ENCODE results near the gene MYRIP.

The MYRIP gene

DNA sequence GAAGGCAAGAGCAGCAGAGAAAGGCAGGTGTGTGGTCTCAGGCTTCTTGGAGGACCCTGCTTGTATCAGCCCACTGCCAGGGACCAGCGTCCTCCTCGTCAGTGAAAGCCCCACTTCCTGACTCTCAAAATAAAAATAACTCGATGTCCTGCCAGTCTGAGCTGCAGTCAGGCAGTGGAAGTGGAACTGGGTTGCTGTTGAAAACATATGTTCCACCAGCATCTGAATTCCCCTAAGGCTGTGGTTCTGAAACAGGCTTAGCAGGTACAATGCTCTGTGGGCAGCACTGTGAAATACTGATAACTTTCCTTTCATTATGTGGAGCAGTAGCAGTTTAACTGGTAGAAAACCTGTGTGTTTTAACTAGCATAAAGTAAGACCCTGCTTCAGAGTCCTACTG is 378.5 kb downstream of the MYRIP start:
- no peaks in the 10 kb centered on the region for H3K9me3 ChIP-seq (ENCODE audit: low read length)
- H3K27ac ChIP-seq (ENCODE audit: low read depth, low read length, poor library complexity, severe bottlenecking): no peak overlapping the region
- no peak for TF ChIP-seq EZH2 (IDR thresholded peaks at IDR 0.05; ENCODE audit: borderline replicate concordance, low read length)
- TF ChIP-seq, protein P1, sequence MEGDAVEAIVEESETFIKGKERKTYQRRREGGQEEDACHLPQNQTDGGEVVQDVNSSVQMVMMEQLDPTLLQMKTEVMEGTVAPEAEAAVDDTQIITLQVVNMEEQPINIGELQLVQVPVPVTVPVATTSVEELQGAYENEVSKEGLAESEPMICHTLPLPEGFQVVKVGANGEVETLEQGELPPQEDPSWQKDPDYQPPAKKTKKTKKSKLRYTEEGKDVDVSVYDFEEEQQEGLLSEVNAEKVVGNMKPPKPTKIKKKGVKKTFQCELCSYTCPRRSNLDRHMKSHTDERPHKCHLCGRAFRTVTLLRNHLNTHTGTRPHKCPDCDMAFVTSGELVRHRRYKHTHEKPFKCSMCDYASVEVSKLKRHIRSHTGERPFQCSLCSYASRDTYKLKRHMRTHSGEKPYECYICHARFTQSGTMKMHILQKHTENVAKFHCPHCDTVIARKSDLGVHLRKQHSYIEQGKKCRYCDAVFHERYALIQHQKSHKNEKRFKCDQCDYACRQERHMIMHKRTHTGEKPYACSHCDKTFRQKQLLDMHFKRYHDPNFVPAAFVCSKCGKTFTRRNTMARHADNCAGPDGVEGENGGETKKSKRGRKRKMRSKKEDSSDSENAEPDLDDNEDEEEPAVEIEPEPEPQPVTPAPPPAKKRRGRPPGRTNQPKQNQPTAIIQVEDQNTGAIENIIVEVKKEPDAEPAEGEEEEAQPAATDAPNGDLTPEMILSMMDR (IDR thresholded peaks at IDR 0.05; ENCODE audit: low read length): no peak
- no peaks in the 10 kb centered on the region for H3K4me1 ChIP-seq (ENCODE audit: insufficient read depth, low read length, severe bottlenecking)
- H3K36me3 ChIP-seq (ENCODE audit: insufficient read depth, low read length): no peaks in the 10 kb centered on the region
- no peaks in the 10 kb centered on the region for H4K20me1 ChIP-seq (ENCODE audit: insufficient read depth, low read length)
- H3K4me3 ChIP-seq (ENCODE audit: low read depth, low read length, poor library complexity, severe bottlenecking): no peak overlapping the region
- H2AFZ ChIP-seq (ENCODE audit: low read length): no peak overlapping the region
- no peaks in the 10 kb centered on the region for H3F3A ChIP-seq (ENCODE audit: insufficient read depth, low read length)
- no peaks in the 10 kb centered on the region for H3K9me2 ChIP-seq (ENCODE audit: low read depth, low read length)
- H3K4me2 ChIP-seq (ENCODE audit: low read length): no peak overlapping the region
- no peaks in the 10 kb centered on the region for H3K27me3 ChIP-seq (ENCODE audit: insufficient read depth, low read length)
- no peaks in the 10 kb centered on the region for H3K79me2 ChIP-seq (ENCODE audit: insufficient read depth, low read length)
- no peak overlapping the region for H3K9ac ChIP-seq (ENCODE audit: low read length)

DNA sequence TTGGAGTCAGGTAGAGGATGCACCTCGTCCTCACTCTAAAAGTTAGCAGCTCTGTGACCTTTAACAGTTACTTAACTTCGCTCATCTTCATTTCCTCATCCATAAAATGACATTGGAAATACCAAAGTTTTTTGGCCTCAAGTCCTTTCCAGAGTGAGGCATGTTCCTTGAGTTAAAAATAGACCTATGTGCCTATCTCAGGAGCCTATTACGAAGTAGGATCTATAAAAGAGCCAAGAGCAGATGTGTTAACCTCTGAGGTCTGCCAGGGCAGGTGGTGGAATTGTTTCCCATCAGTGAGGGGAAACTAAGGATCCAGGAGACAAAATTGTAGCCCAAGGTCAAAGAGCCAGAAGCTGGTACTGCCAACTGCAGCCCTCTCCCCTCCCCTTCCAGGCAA is 379.7 kb downstream of the MYRIP start:
- no peaks in the 10 kb centered on the region for H3K27me3 ChIP-seq (ENCODE audit: insufficient read depth, low read length)
- H3K4me3 ChIP-seq (ENCODE audit: low read depth, low read length, poor library complexity, severe bottlenecking): no peak overlapping the region
- H3K9ac ChIP-seq (ENCODE audit: low read length): no peak overlapping the region
- no peak for TF ChIP-seq EZH2 (IDR thresholded peaks at IDR 0.05; ENCODE audit: borderline replicate concordance, low read length)
- TF ChIP-seq, protein P1 (IDR thresholded peaks at IDR 0.05; ENCODE audit: low read length): no peak
- H4K20me1 ChIP-seq (ENCODE audit: insufficient read depth, low read length): no peaks in the 10 kb centered on the region
- H3K36me3 ChIP-seq (ENCODE audit: insufficient read depth, low read length): no peaks in the 10 kb centered on the region
- H3K4me1 ChIP-seq (ENCODE audit: insufficient read depth, low read length, severe bottlenecking): no peaks in the 10 kb centered on the region
- no peak overlapping the region for H2AFZ ChIP-seq (ENCODE audit: low read length)
- H3K9me2 ChIP-seq (ENCODE audit: low read depth, low read length): no peaks in the 10 kb centered on the region
- H3K4me2 ChIP-seq (ENCODE audit: low read length): no peak overlapping the region
- H3K27ac ChIP-seq (ENCODE audit: low read depth, low read length, poor library complexity, severe bottlenecking): no peak overlapping the region
- no peaks in the 10 kb centered on the region for H3K79me2 ChIP-seq (ENCODE audit: insufficient read depth, low read length)
- no peaks in the 10 kb centered on the region for H3K9me3 ChIP-seq (ENCODE audit: low read length)
- H3F3A ChIP-seq (ENCODE audit: insufficient read depth, low read length): no peaks in the 10 kb centered on the region

DNA sequence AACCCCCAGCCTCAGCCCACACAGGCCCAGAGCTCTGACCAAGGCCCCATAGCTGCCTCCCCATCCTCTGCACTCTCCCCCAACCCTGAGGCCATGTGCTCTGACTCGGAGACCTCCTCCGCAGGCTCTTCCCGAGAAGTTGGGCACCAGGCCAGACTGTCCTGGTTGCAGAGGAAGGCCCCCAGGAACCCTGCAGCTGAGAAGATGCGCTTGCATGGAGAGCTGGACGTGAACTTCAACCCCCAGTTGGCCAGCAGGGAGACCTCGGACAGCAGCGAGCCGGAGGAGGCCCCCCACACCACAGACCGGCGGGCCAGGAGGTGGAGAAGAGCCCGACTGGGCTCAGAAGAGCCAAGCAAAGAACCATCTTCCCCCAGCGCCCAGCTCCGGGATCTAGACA is 380.6 kb downstream of the MYRIP start:
- Histone ChIP-seq H3K27me3 (ENCODE audit: insufficient read depth, low read length) (no peaks in the 10 kb centered on the region), H3K27ac (ENCODE audit: low read depth, low read length, poor library complexity, severe bottlenecking) (no peak overlapping the region), H3K36me3 (ENCODE audit: insufficient read depth, low read length) (no peaks in the 10 kb centered on the region), H3K9me3 (ENCODE audit: low read length) (no peaks in the 10 kb centered on the region), H3F3A (ENCODE audit: insufficient read depth, low read length) (no peaks in the 10 kb centered on the region), H3K4me1 (ENCODE audit: insufficient read depth, low read length, severe bottlenecking) (no peaks in the 10 kb centered on the region), H3K9ac (ENCODE audit: low read length) (no peak overlapping the region), H2AFZ (ENCODE audit: low read length) (no peak overlapping the region), H3K79me2 (ENCODE audit: insufficient read depth, low read length) (no peaks in the 10 kb centered on the region), H4K20me1 (ENCODE audit: insufficient read depth, low read length) (no peaks in the 10 kb centered on the region), H3K4me2 (ENCODE audit: low read length) (no peak overlapping the region), H3K4me3 (ENCODE audit: low read depth, low read length, poor library complexity, severe bottlenecking) (no peak overlapping the region), H3K9me2 (ENCODE audit: low read depth, low read length) (no peaks in the 10 kb centered on the region)
- TF ChIP-seq EZH2 (IDR thresholded peaks at IDR 0.05; ENCODE audit: borderline replicate concordance, low read length): no peak
- TF ChIP-seq, protein P1 (IDR thresholded peaks at IDR 0.05; ENCODE audit: low read length): no peak

All from OCI-LY1 (cell line).